ENCODE results near the gene LMAN2L. TPM values are rescaled to one million over a fixed set of nuclear protein-coding genes. Genes with fewer than 3 reads are reported as not detected.
A peak's percentile ranks its signal among the peaks of the same experiment; 100 is the strongest.

LMAN2L gene
- total RNA-seq, 4 donors from 2014 or later, result 17.2 to 21.5 (median 19.1) TPM

- intact Hi-C loops (cut with DNase I; ENCODE audit: low total_unique reads), result no loop called here
- WGBS, 2 donors, result 28 to 30% methylated on average over 6 of the region's 6 CpGs
- no peak for DNase-seq (ENCODE audit: low spot score in 2 of 2)
- no peak for TF ChIP-seq CTCF (IDR thresholded peaks at IDR 0.05)
- TF ChIP-seq POLR2A (IDR thresholded peaks at IDR 0.05), result no peak
- H3K4me3 ChIP-seq (ENCODE audit: low read depth, poor library complexity, severe bottlenecking), result no peak overlapping the region
Measured at GRCh38 chr2:96747061-96747617, 7.3 kb upstream of the LMAN2L start.

- TF ChIP-seq POLR2A (IDR thresholded peaks at IDR 0.05), result no peak
- no peak for DNase-seq (ENCODE audit: low spot score in 2 of 2)
- WGBS, 2 donors, result 16 to 22% methylated on average over 4 of the region's 4 CpGs
- intact Hi-C loops (cut with DNase I; ENCODE audit: low total_unique reads), result no loop called here
- H3K4me3 ChIP-seq (ENCODE audit: low read depth, poor library complexity, severe bottlenecking), result peak overlapping the region; percentile 76
Measured at GRCh38 chr2:96739076-96739632, 710 bp downstream of the LMAN2L start.

- no peak for DNase-seq (ENCODE audit: low spot score in 2 of 2)
- H3K4me3 ChIP-seq (ENCODE audit: low read depth, poor library complexity, severe bottlenecking), result no peak overlapping the region
- TF ChIP-seq CTCF (IDR thresholded peaks at IDR 0.05), result no peak
- no peak for TF ChIP-seq POLR2A (IDR thresholded peaks at IDR 0.05)
- intact Hi-C loops (cut with DNase I; ENCODE audit: low total_unique reads), result no loop called here
- 49 to 59% methylated on average over 2 of the region's 2 CpGs for WGBS, 2 donors
Measured at GRCh38 chr2:96737831-96738230, 2.0 kb downstream of the LMAN2L start.

- TF ChIP-seq POLR2A (IDR thresholded peaks at IDR 0.05) (no peak), CTCF (IDR thresholded peaks at IDR 0.05) (no peak)
- H3K4me3 ChIP-seq (ENCODE audit: low read depth, poor library complexity, severe bottlenecking), result no peak overlapping the region
- 64 to 83% methylated on average over 2 of the region's 2 CpGs for WGBS, 2 donors
- no peak for DNase-seq (ENCODE audit: low spot score in 2 of 2)
- intact Hi-C loops (cut with DNase I; ENCODE audit: low total_unique reads), result no loop called here
Measured at GRCh38 chr2:96737251-96737650, 2.6 kb downstream of the LMAN2L start.

- intact Hi-C loops (cut with DNase I; ENCODE audit: low total_unique reads), result no loop called here
- no peak overlapping the region for H3K4me3 ChIP-seq (ENCODE audit: low read depth, poor library complexity, severe bottlenecking)
- DNase-seq (ENCODE audit: low spot score in 2 of 2), result no peak
- WGBS, 2 donors, result 75 to 80% methylated on average over 8 of the region's 8 CpGs
- no peak for TF ChIP-seq POLR2A (IDR thresholded peaks at IDR 0.05)
- no peak for TF ChIP-seq CTCF (IDR thresholded peaks at IDR 0.05)
Measured at GRCh38 chr2:96734880-96735583, 4.8 kb downstream of the LMAN2L start.

GRCh38 chr2:96733931-96734330 lies 5.9 kb downstream of the LMAN2L start:
- no peak for DNase-seq (ENCODE audit: low spot score in 2 of 2)
- TF ChIP-seq POLR2A (IDR thresholded peaks at IDR 0.05) (no peak), CTCF (IDR thresholded peaks at IDR 0.05) (no peak)
- intact Hi-C loops (cut with DNase I; ENCODE audit: low total_unique reads), result no loop called here
- 82 to 85% methylated on average over 3 of the region's 3 CpGs for WGBS, 2 donors
- H3K4me3 ChIP-seq (ENCODE audit: low read depth, poor library complexity, severe bottlenecking), result no peak overlapping the region
